GM23248 (cell line): Measurements from ENCODE around the gene MIB2. TPM values are rescaled to one million over a fixed set of nuclear protein-coding genes. Genes with fewer than 3 reads are reported as not detected.
"Not testable (repeated sequence)": the region's sequence is repeated elsewhere in the genome, so short reads cannot be mapped to it uniquely, and the experiment has no call there.

Experiments
- DNase-seq: peaks from one replicate; pipeline ENCODE4 v3.0.0-alpha.2; 2015
- H2AFZ ChIP-seq: fragments of 200-600 bp; sonication (generic); 2 replicates; pipeline ENCODE4 v1.6.1; 2016; ENCODE audit warnings: antibody characterized with exemption
- H3F3A ChIP-seq: fragments of 200-600 bp; sonication (generic); 2 replicates; pipeline ENCODE4 v1.6.1; 2016; ENCODE audit warnings: mild to moderate bottlenecking, antibody characterized with exemption, mixed run types; ENCODE audit not compliant: insufficient read depth
- H3K27ac ChIP-seq: fragments of 200-600 bp; sonication (generic); 2 replicates; pipeline ENCODE4 v1.5.1; 2016; ENCODE audit warnings: mild to moderate bottlenecking
- H3K27me3 ChIP-seq: fragments of 200-600 bp; sonication (generic); replicated peaks from 2 replicates; pipeline ENCODE4 v1.6.1; 2016; ENCODE audit warnings: mild to moderate bottlenecking; ENCODE audit not compliant: insufficient read depth
- H3K36me3 ChIP-seq: fragments of 200-600 bp; sonication (generic); 2 replicates; pipeline ENCODE4 v1.6.1; 2016; ENCODE audit warnings: low read depth, mild to moderate bottlenecking
- H3K4me1 ChIP-seq: fragments of 200-600 bp; sonication (generic); 2 replicates; pipeline ENCODE4 v1.6.1; 2016; ENCODE audit warnings: mild to moderate bottlenecking; ENCODE audit not compliant: insufficient read depth
- H3K4me2 ChIP-seq: fragments of 200-600 bp; sonication (generic); one replicate; pipeline ENCODE4 v1.6.1; 2016; ENCODE audit warnings: mild to moderate bottlenecking; ENCODE audit not compliant: unreplicated experiment
- H3K4me3 ChIP-seq: fragments of 200-600 bp; sonication (generic); 2 replicates; pipeline ENCODE4 v1.5.1; 2016; ENCODE audit warnings: mild to moderate bottlenecking
- H3K79me2 ChIP-seq: fragments of 200-600 bp; sonication (generic); 2 replicates; pipeline ENCODE4 v1.6.1; 2016; ENCODE audit warnings: mild to moderate bottlenecking; ENCODE audit not compliant: insufficient read depth
- H3K9ac ChIP-seq: fragments of 200-600 bp; sonication (generic); 2 replicates; pipeline ENCODE4 v1.6.1; 2016; ENCODE audit warnings: mild to moderate bottlenecking
- H3K9me2 ChIP-seq: fragments of 200-600 bp; sonication (generic); 2 replicates; pipeline ENCODE4 v1.6.1; 2016; ENCODE audit warnings: mixed run types, mild to moderate bottlenecking, moderate library complexity; ENCODE audit not compliant: insufficient read depth
- H3K9me3 ChIP-seq: fragments of 200-600 bp; sonication (generic); one replicate; pipeline ENCODE4 v1.6.1; 2017; ENCODE audit warnings: low read depth
- H4K20me1 ChIP-seq: fragments of 200-600 bp; sonication (generic); 2 replicates; pipeline ENCODE4 v1.6.0; 2016; ENCODE audit not compliant: insufficient read depth
- EZH2 ChIP-seq: fragments of 200-600 bp; sonication (generic); IDR thresholded peaks from 2 replicates; pipeline ENCODE4 v1.6.1; 2018; ENCODE audit warnings: antibody characterized with exemption, mild to moderate bottlenecking; ENCODE audit not compliant: insufficient read depth, poor library complexity, severe bottlenecking
- EZH2phosphoT487 ChIP-seq: fragments of 200-600 bp; sonication (generic); IDR thresholded peaks from 2 replicates; pipeline ENCODE4 v1.6.1; 2018; ENCODE audit warnings: antibody characterized with exemption, moderate library complexity, mild to moderate bottlenecking, low read depth; ENCODE audit not compliant: insufficient read depth
- WGBS, 2 experiments: methylation state at CpG; one replicate each; pipeline ENCODE4 v1.1.6; 2015 to 2017; ENCODE audit warnings: low lambda C conversion rate in 2 of 2, low coverage in 1 of 2; ENCODE audit errors: missing lambda C conversion rate in 2 of 2; 5-methylcytosine and 5-hydroxymethylcytosine counted together
- in situ Hi-C: fragments of 300-500 bp; cut with MboI; formaldehyde crosslinking; loops from 2 replicates; pipeline ENCODE4 v1.15.0; 2020
- polyA plus RNA-seq: library from polyadenylated mRNA; unstranded; fragments of >200 nt; fragmentation: Nextera tagmentation; extraction: Ambion mirVana; gene quantifications from 2 replicates; pipeline ENCODE4 v1.2.1, GENCODE V29; 2016
- total RNA-seq: library from RNA; depleted of rRNA; stranded (reverse); fragments of >200 nt; shearing (Covaris generic); gene quantifications from 2 replicates; pipeline ENCODE4 v1.2.3, GENCODE V29; 2014

The MIB2 gene
- total and polyA plus RNA-seq, 2 experiments from 2014 or later: 30.3 to 70.5 TPM

- no peaks in the 10 kb centered on the region for H3K9me2 ChIP-seq
Observed at GRCh38 chr1:1593834-1594601, 21.3 kb upstream of the MIB2 start.

GRCh38 chr1:1594602-1595260, 20.6 kb upstream of the MIB2 start:
- no peaks in the 10 kb centered on the region for H3F3A ChIP-seq
- H3K27me3 ChIP-seq: peaks cover 12% of the 10 kb centered on the region; the same call in 1 of the 2 replicates
- H3K9me2 ChIP-seq: no peaks in the 10 kb centered on the region
- in situ Hi-C loops: no loop called here
- TF ChIP-seq EZH2phosphoT487 (no peak), EZH2 (no peak)
- H3K9ac ChIP-seq: no peak overlapping the region
- WGBS, 2 experiments: 61 to 67% methylated on average over 8 to 10 of the region's 10 CpGs
- H3K4me3 ChIP-seq: no peak overlapping the region
- H3K9me3 ChIP-seq: no peaks in the 10 kb centered on the region
- H3K79me2 ChIP-seq: no peaks in the 10 kb centered on the region
- no peak overlapping the region for H2AFZ ChIP-seq
- no peak overlapping the region for H3K27ac ChIP-seq
- H3K4me1 ChIP-seq: no peaks in the 10 kb centered on the region
- no peak overlapping the region for H3K4me2 ChIP-seq
- no peaks in the 10 kb centered on the region for H3K36me3 ChIP-seq
- H4K20me1 ChIP-seq: no peaks in the 10 kb centered on the region
- DNase-seq: no peak

More at GRCh38 chr1:1593834-1594601, 21.3 kb upstream of the MIB2 start:
- Histone ChIP-seq H3K36me3 (no peaks in the 10 kb centered on the region), H3K9me3 (no peaks in the 10 kb centered on the region), H2AFZ (no peak overlapping the region), H3K27ac (no peak overlapping the region), H3F3A (no peaks in the 10 kb centered on the region), H3K79me2 (no peaks in the 10 kb centered on the region), H3K9ac (no peak overlapping the region), H4K20me1 (no peaks in the 10 kb centered on the region), H3K4me2 (no peak overlapping the region), H3K27me3 (peaks cover 12% of the 10 kb centered on the region; the same call in 1 of the 2 replicates), H3K4me1 (no peaks in the 10 kb centered on the region), H3K4me3 (no peak overlapping the region)
- in situ Hi-C loops: no loop called here
- no peak for DNase-seq
- WGBS, 2 experiments: 83 to 88% methylated on average over 23 to 24 of the region's 24 CpGs
- no peak for TF ChIP-seq EZH2
- no peak for TF ChIP-seq EZH2phosphoT487

GRCh38 chr1:1595341-1595740, 20.0 kb upstream of the MIB2 start:
- H4K20me1 ChIP-seq, H3K4me3 ChIP-seq, DNase-seq, in situ Hi-C loops, H3K9me3 ChIP-seq, H3K27ac ChIP-seq, H3K4me1 ChIP-seq, H3K79me2 ChIP-seq, H3K36me3 ChIP-seq, H3K4me2 ChIP-seq, H3F3A ChIP-seq, H2AFZ ChIP-seq, H3K9ac ChIP-seq, H3K9me2 ChIP-seq: not testable (repeated sequence)
- WGBS, 2 experiments: 69% methylated on average over 2 of the region's 2 CpGs; no CpG with 5 or more reads in 1 of the 2 experiments
- peaks cover 12% of the 10 kb centered on the region; the same call in 1 of the 2 replicates for H3K27me3 ChIP-seq

GRCh38 chr1:1596493-1597274, 18.6 kb upstream of the MIB2 start:
- Histone ChIP-seq H3K4me2 (no peak overlapping the region), H3K9me3 (no peaks in the 10 kb centered on the region), H3K4me1 (no peaks in the 10 kb centered on the region), H2AFZ (no peak overlapping the region), H3K79me2 (no peaks in the 10 kb centered on the region), H3K27ac (no peak overlapping the region), H3K9ac (no peak overlapping the region), H3K9me2 (no peaks in the 10 kb centered on the region), H3F3A (no peaks in the 10 kb centered on the region), H4K20me1 (no peaks in the 10 kb centered on the region), H3K36me3 (no peaks in the 10 kb centered on the region), H3K27me3 (peaks cover 12% of the 10 kb centered on the region; the same call in 1 of the 2 replicates), H3K4me3 (no peak overlapping the region)
- 36 to 37% methylated on average over 11 to 12 of the region's 12 CpGs for WGBS, 2 experiments
- no peak for DNase-seq
- TF ChIP-seq EZH2phosphoT487 (no peak), EZH2 (no peak)
- in situ Hi-C loops: no loop called here
